Natural killer cell (primary cell): ENCODE measurements around the gene RRP15. TPM values are rescaled to one million over a fixed set of nuclear protein-coding genes. Genes with fewer than 3 reads are reported as not detected.

Experiments
- ATAC-seq, 3 donors: fragments of 150-1000 bp in 2 of 3; fragments of 200-7000 bp in 1 of 3; cut with Tn5 transposase; 1 replicate in 1 of 3; 2 replicates in 2 of 3; pipeline ENCODE4 v1.10.0; 2021; ENCODE audit warnings: mild to moderate bottlenecking in 2 of 3, moderate library complexity in 2 of 3
- DNase-seq, 2 donors: peaks; one replicate each; pipeline versions ENCODE4 v3.0.0 to v3.0.0-alpha.2; 2013 to 2021; ENCODE audit warnings: mixed read lengths in 1 of 2
- H3K27ac ChIP-seq: one replicate; pipeline ENCODE4 v1.5.1; 2013; ENCODE audit warnings: mild to moderate bottlenecking, low read length
- H3K27me3 ChIP-seq: one replicate; pipeline ENCODE4 v1.6.1; 2013; ENCODE audit warnings: low read length; ENCODE audit not compliant: control insufficient read depth, insufficient read depth
- H3K36me3 ChIP-seq: one replicate; pipeline ENCODE4 v1.6.1; 2013; ENCODE audit warnings: low read length; ENCODE audit not compliant: control insufficient read depth, insufficient read depth
- H3K4me1 ChIP-seq: one replicate; pipeline ENCODE4 v1.6.1; 2013; ENCODE audit warnings: low read length; ENCODE audit not compliant: control insufficient read depth, insufficient read depth
- H3K4me3 ChIP-seq: one replicate; pipeline ENCODE4 v1.5.1; 2013; ENCODE audit warnings: low read length
- H3K9me3 ChIP-seq: one replicate; pipeline ENCODE4 v1.6.1; 2013; ENCODE audit warnings: low read length; ENCODE audit not compliant: control insufficient read depth, insufficient read depth
- H3K27ac Mint-ChIP-seq, 2 donors: one replicate each; pipeline ENCODE4 v1.8.0; 2022; ENCODE audit warnings: mild to moderate bottlenecking in 2 of 2, mixed read lengths in 2 of 2, moderate library complexity in 1 of 2
- H3K27me3 Mint-ChIP-seq, 2 donors: one replicate each; pipeline ENCODE4 v1.8.0; 2022; ENCODE audit warnings: low read depth in 2 of 2, mixed read lengths in 2 of 2
- H3K36me3 Mint-ChIP-seq: one replicate; pipeline ENCODE4 v1.8.0; 2022; ENCODE audit warnings: mixed read lengths
- H3K4me1 Mint-ChIP-seq, 2 donors: one replicate each; pipeline ENCODE4 v1.8.0; 2022; ENCODE audit warnings: mixed read lengths in 2 of 2
- H3K4me3 Mint-ChIP-seq: one replicate; pipeline ENCODE4 v1.8.0; 2022; ENCODE audit warnings: mild to moderate bottlenecking, moderate library complexity, mixed read lengths
- H3K9me3 Mint-ChIP-seq, 2 donors: one replicate each; pipeline ENCODE4 v1.8.0; 2022; ENCODE audit warnings: mixed read lengths in 2 of 2
- CTCF ChIP-seq: fragments of 200-600 bp; IDR thresholded peaks from one replicate; pipeline ENCODE4 v1.8.0; 2022; ENCODE audit warnings: antibody characterized with exemption
- WGBS: methylation state at CpG from one replicate; pipeline ENCODE4 v1.1.7; 2013; ENCODE audit warnings: missing lambda C conversion rate; ENCODE audit not compliant: insufficient coverage; 5-methylcytosine and 5-hydroxymethylcytosine counted together
- intact Hi-C: fragments of 100-400 bp; cut with micrococcal nuclease; formaldehyde crosslinking; loops from one replicate; pipeline ENCODE4 v1.14.2; 2022
- total RNA-seq, 4 donors: library from RNA; stranded (reverse); fragments of 120-200 nt in 1 of 4; gene quantifications; one replicate each; pipeline versions ENCODE4 v1.2.3 to v1.2.4, GENCODE V29; 2013 to 2022

The RRP15 gene
- total RNA-seq, 3 donors from 2014 or later (not counting 1 experiment from before 2014, with no cell fraction given): 9.2 to 15.3 (median 13.3) TPM

GRCh38 chr1:218272366-218272765 lies 12.7 kb upstream of the RRP15 start:
- H3K27me3 Mint-ChIP-seq: peaks cover 8 to 23% of the 10 kb centered on the region in 2 donors
- H3K36me3 Mint-ChIP-seq: no peaks in the 10 kb centered on the region
- no peaks in the 10 kb centered on the region for H3K9me3 ChIP-seq

GRCh38 chr1:218273762-218274479 lies 11.2 kb upstream of the RRP15 start:
- H3K9me3 Mint-ChIP-seq: no peaks in the 10 kb centered on the region
- H3K27ac Mint-ChIP-seq: no peak overlapping the region
- no peak overlapping the region for H3K27ac ChIP-seq
- peaks cover 14 to 27% of the 10 kb centered on the region in 2 donors for H3K27me3 Mint-ChIP-seq
- no peak overlapping the region for H3K4me3 ChIP-seq
- intact Hi-C loops: no loop called here
- TF ChIP-seq CTCF: no peak
- no peak overlapping the region for H3K4me3 Mint-ChIP-seq
- DNase-seq (no peak), ATAC-seq (no peak)
- H3K36me3 ChIP-seq: no peaks in the 10 kb centered on the region
- H3K36me3 Mint-ChIP-seq: no peaks in the 10 kb centered on the region
- H3K4me1 ChIP-seq: no peaks in the 10 kb centered on the region
- no peaks in the 10 kb centered on the region for H3K9me3 ChIP-seq
- 64% methylated on average over 3 of the region's 3 CpGs for WGBS
- H3K27me3 ChIP-seq: no peaks in the 10 kb centered on the region
- H3K4me1 Mint-ChIP-seq: no peaks in the 10 kb centered on the region

More at GRCh38 chr1:218272366-218272765, 12.7 kb upstream of the RRP15 start:
- ATAC-seq (no peak), DNase-seq (no peak)
- H3K4me1 Mint-ChIP-seq: no peaks in the 10 kb centered on the region
- H3K27ac Mint-ChIP-seq: no peak overlapping the region
- H3K9me3 Mint-ChIP-seq: no peaks in the 10 kb centered on the region
- no peak for TF ChIP-seq CTCF
- no peak overlapping the region for H3K4me3 Mint-ChIP-seq
- H3K4me1 ChIP-seq: no peaks in the 10 kb centered on the region
- H3K27me3 ChIP-seq: no peaks in the 10 kb centered on the region
- H3K27ac ChIP-seq: no peak overlapping the region
- WGBS: 95% methylated on average over 6 of the region's 6 CpGs
- H3K4me3 ChIP-seq: no peak overlapping the region
- intact Hi-C loops: no loop called here
- H3K36me3 ChIP-seq: no peaks in the 10 kb centered on the region

GRCh38 chr1:218274511-218274910 lies 10.6 kb upstream of the RRP15 start:
- Histone ChIP-seq H3K27me3 (no peaks in the 10 kb centered on the region), H3K27ac (no peak overlapping the region), H3K9me3 (no peaks in the 10 kb centered on the region), H3K4me3 (no peak overlapping the region), H3K4me1 (no peaks in the 10 kb centered on the region), H3K36me3 (no peaks in the 10 kb centered on the region)
- WGBS: 92% methylated on average over 2 of the region's 2 CpGs
- ATAC-seq (no peak), DNase-seq (no peak)
- no peak overlapping the region for H3K27ac Mint-ChIP-seq
- intact Hi-C loops: no loop called here
- H3K27me3 Mint-ChIP-seq: peaks cover 14 to 27% of the 10 kb centered on the region in 2 donors
- H3K4me3 Mint-ChIP-seq: no peak overlapping the region
- no peaks in the 10 kb centered on the region for H3K4me1 Mint-ChIP-seq
- no peak for TF ChIP-seq CTCF
- no peaks in the 10 kb centered on the region for H3K9me3 Mint-ChIP-seq
- no peaks in the 10 kb centered on the region for H3K36me3 Mint-ChIP-seq

- no peak overlapping the region for H3K27ac Mint-ChIP-seq
- TF ChIP-seq CTCF: no peak
- intact Hi-C loops: no loop called here
- no peak overlapping the region for H3K4me3 Mint-ChIP-seq
- H3K36me3 ChIP-seq: no peaks in the 10 kb centered on the region
- peaks cover 18 to 37% of the 10 kb centered on the region in 2 donors for H3K27me3 Mint-ChIP-seq
- no peaks in the 10 kb centered on the region for H3K4me1 ChIP-seq
- H3K27me3 ChIP-seq: no peaks in the 10 kb centered on the region
- no peaks in the 10 kb centered on the region for H3K9me3 Mint-ChIP-seq
- WGBS: 83% methylated on average over 2 of the region's 2 CpGs
- ATAC-seq (no peak), DNase-seq (no peak)
- no peaks in the 10 kb centered on the region for H3K9me3 ChIP-seq
- no peaks in the 10 kb centered on the region for H3K4me1 Mint-ChIP-seq
- no peak overlapping the region for H3K27ac ChIP-seq
- H3K4me3 ChIP-seq: no peak overlapping the region
- no peaks in the 10 kb centered on the region for H3K36me3 Mint-ChIP-seq
These were observed 9.3 kb upstream of the RRP15 start for GRCh38 chr1:218275823-218276222.
